HG03442 (cell line): ENCODE results near the gene COL15A1.
"Not testable (repeated sequence)": the region's sequence is repeated elsewhere in the genome, so short reads cannot be mapped to it uniquely, and the experiment has no call there.

Experiments used
- ATAC-seq: cut with Tn5 transposase; IDR thresholded peaks from one replicate; pipeline ENCODE4 v1.9.1; 2021; ENCODE audit warnings: mild to moderate bottlenecking, moderate library complexity; ENCODE audit not compliant: unreplicated experiment

The COL15A1 gene

DNA sequence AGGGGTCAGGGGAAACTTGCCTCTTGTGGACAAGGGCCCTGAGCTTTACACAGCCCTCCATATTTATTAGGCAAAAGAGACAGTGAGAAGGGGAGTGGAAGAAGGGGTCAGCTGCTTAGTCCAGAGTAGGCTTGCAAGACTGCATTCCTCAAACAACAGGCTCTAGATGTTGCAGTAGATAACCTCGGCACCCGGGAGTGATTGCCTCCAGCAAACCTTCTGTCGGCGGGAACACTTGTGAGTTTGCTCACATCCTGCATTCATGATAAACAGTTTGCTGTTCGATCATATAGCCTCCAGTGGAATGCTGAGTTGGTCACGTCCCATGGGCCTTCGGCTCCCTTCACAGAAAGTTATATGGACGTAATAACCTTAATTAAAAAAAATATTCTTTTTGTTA, 66.7 kb downstream of the COL15A1 start:
- not testable (repeated sequence) for ATAC-seq

DNA sequence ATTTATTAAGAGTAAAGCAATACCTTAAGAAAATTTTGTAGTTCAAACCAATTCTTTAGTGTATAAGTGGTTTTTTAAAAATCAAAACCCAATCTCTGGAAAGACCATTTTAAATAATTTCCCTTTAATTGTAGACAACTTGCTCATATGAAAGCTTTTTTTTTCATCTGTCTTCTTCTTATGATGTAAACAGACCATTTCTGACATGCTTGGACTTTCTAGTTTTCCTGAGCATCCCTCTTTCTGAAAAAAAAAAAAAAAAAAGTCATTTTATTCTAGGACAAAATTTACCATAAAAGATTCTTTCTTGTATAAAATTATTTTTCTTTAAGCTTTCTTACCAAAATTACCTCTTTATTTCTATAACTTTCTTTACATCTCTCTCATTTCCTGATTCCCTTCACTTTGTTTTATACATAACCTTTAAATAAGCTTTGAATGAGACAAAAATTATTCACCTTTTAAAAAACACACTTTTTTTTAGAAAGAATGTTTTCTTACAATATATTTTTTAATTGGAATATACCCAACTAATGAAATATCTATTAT, 67.5 kb downstream of the COL15A1 start:
- ATAC-seq, result no peak

DNA sequence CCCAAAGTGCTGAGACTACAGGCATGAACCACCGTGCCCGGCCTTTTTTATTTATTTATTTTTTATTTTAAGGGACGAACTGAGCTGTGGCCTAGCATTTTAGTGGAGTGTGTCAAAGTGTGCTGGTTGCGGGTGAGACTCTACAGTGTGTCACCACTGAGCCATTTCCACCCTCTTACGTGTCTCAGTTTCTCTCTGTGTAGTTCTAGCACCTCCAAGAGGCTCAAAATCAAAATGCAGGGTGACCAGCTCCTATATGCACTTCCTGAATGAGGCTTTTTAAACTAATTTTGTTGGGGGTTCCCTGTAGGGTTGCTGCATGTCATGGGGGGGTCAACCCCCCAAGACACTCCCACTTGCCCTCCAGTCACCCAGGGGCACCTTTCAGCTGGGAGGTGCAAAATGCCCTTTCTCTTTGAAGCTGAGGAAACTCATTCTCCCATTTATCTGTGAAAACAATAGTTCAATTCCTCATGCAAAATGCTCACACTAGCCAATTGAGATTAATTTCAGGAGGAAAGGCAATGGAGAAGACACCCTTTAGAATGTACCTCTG, 69.3 kb downstream of the COL15A1 start:
- ATAC-seq, result no peak

DNA sequence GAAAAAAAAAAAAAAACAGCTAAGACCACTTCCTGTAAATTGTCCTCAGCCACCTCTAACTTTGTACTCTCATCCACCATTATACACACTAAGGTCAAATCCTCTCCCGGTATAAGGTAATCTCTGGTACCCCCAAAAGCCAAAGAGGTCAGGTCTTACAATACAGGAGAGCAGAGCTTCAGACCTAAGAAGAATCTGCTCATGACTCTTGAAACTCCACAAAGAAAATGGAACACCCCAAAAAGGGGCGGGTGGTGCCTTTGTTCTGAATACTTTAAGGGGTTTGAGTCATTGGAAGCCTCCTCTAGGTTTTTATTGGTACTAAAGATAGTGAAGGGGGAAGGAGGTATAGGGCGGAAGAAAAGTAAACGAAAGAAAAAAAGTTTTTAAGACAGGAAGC, 69.8 kb downstream of the COL15A1 start:
- no peak for ATAC-seq

DNA sequence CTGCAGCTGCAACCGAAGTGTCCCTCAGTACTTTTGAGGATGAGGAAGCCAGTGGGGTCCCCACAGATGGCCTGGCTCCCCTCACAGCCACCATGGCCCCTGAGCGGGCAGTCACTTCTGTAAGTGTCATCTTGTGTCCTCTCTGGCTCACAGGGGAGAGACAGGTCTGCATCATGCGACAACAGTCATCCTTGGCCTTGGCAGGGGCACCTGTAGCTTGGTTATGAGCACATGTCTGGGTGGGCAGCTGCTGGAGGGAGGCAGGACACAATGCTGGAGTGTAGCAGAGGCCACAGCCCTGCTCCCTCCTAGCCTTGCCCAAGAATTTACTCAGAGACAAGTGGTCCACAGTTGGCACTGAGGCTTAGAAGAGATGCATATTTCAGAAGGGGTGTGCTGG, 71.7 kb downstream of the COL15A1 start:
- no peak for ATAC-seq

DNA sequence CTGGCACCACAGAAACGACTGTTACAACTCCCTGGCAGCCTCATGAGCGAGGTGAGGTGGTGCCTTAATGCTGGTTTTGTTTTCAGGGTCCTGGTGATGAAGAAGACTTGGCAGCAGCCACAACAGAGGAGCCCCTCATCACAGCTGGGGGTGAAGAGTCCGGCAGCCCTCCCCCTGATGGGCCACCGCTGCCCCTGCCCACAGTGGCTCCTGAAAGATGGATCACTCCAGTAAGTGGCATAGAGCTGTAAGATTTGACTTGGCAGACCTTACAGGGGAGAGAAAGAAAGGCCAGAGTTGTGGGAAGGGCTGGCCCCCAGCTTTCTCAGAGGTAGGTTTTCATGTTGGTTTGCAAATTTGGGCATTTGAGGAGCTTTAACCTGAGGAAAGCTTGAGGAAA, 72.2 kb downstream of the COL15A1 start:
- ATAC-seq, result no peak

DNA sequence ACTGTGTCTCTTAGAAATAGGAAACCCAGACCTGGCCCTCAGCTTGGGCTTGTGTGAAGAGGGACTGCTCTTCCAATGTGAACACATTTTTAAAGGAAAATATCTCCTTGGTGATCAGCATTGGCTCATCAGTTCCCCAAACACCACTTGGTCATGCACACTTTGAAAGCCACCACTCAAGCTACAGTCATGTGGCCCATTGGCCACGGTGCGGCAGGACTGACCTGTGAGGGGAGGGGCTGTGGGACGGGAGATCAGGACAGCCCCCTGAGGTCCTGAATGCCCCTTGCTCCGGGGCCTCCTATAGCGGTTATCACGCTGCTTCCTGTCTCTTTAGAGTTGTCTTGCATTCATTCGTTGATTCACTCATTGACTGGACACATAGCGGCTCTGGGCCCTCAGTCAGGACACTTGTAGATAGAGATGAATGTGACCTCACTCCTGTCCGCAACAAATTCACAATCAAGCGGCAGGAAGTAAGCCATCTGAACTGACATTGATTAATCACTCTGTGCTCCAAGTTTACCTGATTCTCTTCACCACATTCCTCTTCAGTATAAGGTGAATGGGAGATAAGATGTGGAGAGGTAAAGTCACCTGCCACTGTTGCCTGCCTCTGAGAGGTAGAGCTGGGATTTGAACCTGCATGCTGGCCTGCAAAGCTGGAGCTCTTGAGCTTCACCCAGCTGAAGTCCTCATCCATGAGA, 73.1 kb downstream of the COL15A1 start:
- ATAC-seq, result no peak

DNA sequence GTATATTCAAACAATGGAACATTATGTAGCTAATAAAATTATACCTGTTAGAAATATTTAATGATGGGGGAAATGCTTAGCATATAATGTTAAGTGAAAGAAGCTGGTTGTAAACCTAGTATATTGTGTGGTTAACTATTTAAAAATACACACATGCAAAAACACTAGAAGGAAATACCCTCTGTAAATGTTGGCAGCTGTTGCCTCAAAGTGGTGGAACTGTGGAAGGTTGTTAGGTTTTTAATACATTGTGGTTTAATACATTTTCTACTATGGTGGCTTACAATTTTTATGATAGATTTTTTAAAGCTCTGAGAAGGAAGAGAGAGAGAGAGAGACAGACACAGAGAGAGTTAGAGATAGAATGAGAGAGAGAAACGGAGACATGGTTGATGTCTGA, 74.9 kb downstream of the COL15A1 start:
- ATAC-seq, result no peak

DNA sequence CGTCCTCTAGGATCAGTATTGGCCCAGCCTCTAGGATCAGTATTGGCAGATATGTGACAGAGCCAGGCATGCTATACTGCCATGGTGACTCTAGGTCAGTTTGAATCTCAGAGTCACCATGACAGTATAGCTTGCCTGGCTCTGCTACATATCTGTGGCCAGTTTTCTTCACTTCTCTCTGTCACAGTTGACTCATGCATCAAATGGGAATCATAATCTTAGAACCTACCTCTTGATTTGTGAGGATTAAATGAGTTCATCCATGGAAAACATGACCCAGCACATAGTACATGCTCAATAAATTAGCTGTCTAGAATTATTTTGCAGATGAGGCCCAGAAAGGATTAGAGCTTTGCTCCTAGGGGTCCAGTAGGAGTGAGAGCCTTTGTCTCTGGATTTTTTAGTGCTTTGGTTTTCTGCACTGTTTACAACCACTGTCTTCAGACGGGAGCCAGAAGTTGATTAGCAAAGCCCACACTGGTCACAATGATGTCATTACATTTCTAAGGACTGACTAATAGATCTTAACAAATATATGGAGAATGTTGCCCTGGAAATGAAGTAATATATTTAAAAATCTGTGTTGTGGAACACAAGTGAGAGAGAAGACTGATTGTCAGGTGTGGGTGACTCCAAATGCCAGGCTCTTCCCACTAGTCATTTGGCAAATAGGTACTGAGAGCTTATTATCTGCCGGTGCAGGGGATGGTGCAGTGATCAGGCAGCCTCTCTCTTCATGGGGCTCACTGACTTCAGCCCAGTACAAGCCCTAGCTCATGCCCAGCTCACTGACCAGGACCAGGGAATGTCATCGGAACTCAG, 76.0 kb downstream of the COL15A1 start:
- no peak for ATAC-seq

DNA sequence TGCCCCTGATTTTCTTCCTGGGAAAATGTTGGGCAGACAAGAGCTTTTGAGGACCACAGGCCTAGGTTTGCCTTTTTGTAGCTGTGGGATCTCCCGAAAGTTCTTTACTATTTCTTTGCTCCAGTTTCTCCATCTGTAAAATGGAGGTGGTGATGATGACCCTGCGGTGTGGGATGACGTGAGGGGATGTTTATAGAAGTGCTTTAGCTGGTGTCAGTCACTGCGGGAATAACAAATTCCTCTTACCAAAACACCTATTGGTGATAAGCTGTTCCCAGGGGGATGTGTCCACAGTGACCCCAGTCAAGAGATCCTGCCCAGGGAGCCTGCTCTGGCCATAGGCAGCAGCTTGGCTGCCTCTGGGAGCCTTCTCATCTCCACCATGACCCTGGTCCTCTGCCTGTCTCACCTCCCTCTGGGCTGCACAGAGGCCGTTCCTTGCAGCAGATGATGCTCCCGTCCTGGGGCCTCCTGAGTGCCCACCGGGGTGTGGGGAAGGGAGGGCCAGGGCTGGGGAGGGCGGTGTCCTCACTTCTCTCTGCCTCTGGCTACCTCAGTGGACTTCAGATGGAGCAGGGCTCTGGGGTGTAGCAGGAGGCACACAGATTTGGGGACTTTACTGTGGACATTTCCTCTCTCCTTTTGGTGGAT, 77.2 kb downstream of the COL15A1 start:
- no peak for ATAC-seq

DNA sequence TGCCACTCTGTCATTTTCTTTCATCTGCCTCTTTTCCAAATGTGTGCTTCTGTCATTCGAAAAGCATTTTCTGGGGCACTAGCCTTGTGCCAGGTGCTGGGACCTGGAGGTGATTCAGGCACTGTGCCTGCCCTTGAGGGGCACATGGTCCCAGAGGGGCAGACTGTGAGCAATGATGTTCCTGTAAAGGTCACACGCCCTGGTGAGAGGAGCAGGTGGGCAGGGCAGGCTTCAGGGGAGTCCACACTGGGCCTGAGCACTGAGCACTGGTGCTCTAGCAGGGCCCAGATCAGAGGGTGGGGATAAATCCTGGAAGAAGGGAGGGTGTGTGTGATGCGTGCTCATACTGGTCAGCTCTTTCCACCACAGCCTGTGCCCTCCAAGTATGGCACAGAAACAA, 77.8 kb downstream of the COL15A1 start:
- no peak for ATAC-seq

DNA sequence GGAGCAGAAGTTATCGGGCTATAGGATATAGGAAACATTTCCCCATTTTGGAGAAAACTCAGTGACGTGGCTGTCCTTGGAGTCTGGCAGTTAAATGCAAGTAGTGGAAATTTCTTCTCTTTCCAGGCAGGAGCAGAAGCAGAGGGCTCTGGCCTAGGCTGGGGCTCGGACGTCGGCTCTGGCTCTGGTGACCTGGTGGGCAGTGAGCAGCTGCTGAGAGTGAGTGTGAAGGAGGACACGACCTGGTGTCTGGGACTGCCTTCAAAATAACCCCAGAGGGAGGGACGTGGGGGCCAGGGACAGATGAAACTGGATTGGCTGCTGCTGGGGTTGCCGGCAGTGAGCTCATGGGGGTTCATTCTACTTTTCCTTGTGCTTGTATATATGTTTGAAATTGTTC, 79.5 kb downstream of the COL15A1 start:
- ATAC-seq, result no peak

DNA sequence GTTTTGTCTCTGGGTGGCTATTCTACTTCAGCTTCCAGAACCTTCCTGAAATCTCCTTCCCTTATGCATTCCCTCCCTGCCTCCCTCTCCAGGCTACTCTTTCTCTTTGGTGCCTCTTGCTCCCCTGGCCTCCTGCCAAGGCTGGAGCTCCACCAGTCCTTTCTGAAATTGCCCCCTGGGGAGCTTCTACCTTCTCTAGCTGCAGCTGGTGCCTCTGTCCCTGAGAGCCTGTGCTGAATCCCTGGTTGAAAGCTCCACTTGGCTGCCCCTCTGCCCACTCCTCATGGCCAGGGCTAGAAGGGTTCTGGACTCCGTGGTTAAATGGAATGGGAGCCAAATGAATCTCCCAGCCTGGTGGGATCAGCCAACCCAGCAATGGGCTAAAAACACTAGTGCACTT, 80.1 kb downstream of the COL15A1 start:
- no peak for ATAC-seq

DNA sequence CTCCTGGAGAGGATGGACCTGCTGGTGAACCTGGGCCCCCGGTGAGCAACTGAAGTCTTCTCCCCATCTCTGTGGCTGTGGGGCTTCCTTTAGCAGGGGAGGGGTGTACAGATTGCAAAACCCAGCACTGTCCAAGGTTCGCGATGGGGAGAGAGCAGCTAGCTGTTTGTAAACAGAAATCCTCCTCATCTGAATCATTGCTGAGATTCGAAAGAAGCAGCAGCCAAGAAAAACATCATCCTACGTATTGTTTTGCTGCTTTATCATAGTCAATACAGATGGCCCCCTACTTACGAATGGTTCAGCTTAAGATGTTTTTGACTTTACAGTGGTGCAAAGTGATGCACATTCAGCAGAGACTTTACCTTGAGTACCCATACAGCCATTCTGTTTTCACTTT, 81.3 kb downstream of the COL15A1 start:
- ATAC-seq, result no peak

DNA sequence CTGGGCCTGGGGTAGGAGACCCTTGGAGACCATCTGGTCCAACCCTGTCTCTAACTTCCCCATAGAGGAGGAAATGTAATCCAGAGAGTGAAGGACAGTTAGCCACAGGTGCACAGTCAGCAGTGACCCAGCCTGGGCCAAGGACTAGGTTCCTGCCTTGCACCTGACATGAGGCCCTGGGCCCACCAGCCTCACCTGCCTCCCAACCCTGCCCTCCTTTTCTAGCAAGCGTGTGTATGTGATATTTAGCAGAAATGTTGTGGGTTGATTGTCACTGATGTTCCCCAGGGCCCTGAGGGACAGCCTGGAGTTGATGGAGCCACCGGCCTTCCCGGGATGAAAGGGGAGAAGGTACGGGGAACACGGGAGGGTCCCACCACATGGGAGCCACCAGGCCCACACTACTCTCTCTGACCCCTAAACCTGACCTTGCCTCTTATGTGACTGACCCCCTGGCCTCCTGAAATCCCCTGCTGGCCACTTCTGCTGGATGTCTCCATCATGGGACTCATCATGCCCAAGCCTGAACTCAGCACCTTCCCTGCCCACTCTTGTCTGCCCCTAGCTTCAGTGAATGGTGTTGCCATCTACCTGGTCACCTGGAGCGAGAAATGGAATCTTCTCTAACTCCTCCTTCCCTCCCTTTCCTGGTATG, 82.0 kb downstream of the COL15A1 start:
- ATAC-seq, result no peak

DNA sequence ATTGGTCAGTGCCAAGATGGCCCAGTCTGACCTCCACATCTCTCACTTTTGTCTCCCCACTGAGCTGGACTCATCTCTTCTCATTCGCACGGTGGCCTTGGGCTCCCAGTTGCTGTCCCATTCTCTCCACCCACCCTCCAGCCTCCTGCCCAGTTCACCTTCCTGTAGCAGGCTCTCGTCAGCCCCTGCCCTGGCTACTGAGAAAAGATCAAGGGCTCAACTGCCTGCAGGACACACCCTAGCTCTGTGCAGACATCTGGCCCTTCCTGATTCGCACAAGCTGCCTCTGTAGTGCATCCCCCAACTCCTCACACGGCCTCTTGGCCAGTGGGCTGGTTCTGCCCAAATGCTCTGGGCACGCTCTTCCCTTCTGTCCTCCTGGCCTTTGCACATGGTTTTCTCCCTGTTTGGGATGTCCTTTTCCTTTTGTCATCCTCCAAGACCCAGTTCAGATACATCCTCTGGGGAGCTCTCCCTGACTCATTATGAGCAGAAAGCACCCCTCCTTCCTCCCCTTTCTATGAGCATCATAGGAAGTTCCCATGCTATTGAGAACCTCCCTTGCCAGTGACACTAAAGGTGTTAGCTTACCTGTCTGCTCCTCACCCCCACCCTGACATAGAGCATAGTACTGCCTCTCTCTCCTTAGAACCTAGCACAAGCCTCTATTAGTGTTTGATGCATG, 82.7 kb downstream of the COL15A1 start:
- ATAC-seq, result no peak

DNA sequence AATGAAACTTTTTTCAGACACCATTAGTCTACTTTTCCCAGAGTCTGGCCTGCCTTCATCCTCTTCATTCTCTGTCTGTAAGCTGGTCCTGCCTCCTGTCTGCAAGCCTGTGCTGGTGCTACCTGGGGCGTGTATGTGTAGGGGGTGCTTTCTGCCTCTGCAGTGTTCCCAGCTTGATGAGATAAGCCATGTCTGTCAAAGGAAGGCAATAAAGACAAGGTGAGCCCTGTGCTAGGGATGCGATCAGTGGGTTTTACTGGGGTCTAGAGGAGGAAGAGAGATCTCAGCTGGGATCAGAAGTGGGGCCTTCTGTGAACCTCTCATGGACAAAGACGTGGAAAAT, 83.2 kb downstream of the COL15A1 start:
- no peak for ATAC-seq

DNA sequence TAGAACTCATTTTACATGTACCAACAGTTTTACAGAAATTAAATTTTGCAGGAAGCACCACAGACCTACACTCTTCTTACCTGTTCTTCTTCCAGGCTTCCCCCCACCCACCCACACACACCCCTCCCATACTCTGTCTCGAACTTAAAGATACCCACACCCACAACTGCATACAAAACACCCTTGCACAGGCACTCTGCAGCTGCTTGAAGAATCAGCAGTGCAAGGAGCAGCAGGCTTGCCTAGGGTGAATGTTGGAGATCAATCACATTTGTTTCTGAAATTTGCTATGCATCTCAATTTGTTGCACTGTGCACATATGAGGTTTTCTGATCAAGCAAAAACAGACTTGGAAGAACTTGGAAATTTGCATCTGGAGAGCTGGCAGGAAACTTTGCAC, 83.7 kb downstream of the COL15A1 start:
- no peak for ATAC-seq

DNA sequence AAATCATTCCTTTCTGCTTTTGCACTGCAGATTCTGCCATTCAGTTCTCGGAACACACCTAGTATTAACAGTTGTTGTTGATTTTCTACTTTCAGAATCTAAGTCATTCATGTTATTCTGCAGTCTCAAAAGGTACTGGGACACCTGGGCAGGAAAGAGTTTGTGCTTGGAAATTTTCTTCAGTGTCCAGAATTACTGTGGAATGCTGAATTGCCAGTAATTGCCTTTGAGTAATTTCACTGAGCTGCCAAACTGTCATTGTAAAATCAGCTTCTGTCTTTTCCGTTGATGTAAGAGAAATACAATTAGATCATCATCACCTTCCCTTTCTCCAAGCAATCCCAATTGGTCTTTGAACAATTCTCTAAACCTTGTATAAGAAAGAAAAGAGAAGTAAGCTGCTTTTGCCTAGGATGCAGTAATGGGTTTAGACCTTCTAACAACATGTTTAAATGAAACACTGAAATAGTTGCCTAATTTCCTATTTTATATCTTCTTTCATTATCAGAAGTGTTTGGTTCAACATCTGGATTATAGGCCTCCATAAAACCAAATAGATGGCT, 85.5 kb downstream of the COL15A1 start:
- ATAC-seq, result no peak

DNA sequence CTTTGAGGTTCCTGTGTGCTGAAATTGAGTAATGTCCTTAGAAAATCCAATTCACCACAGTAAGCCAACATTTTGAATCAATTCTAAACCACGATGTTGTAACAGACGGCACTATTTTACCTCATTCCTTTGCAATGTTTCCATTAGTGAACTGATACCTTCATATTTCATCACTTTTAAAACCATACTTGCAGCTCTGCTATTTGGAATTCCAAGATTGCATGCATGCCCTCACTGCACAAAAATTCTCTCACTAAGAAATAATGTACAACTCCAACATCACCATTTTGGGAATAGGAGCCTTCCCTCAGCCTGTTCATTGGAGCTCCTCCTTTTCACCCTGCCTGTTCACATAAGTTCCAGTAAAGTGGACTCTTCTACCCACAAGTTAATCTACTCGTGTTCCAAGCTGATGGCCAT, 86.4 kb downstream of the COL15A1 start:
- no peak for ATAC-seq
